LNCAP (cell line): ENCODE data around the gene SH3GL2.

Experiments
- TF ChIP-seq, protein P1 (sequence below): fragments of 450-650 bp; IDR thresholded peaks from 2 replicates; pipeline ENCODE4 v1.5.1; 2017; ENCODE audit warnings: mild to moderate bottlenecking

The SH3GL2 gene

DNA sequence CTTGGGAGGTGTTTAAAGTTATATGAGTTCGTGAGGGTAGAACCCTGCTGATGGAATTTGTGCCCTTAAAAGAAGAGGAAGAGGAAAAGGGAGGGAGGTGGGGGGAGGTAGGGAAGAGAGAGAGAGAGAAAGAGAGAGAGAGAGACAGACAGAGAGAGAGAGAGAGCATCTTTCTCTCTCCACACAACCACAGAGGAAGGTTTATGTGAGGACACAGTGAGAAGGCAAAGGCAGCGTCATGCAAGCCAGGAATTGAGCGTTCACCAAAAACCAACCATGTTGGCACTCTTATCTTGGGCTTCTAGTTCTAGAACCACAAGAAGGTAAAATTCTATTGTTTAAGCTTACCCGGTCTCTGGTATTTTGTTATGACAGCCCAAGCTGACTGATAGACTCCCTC, 152.4 kb downstream of the SH3GL2 start:
- TF ChIP-seq, protein P1, sequence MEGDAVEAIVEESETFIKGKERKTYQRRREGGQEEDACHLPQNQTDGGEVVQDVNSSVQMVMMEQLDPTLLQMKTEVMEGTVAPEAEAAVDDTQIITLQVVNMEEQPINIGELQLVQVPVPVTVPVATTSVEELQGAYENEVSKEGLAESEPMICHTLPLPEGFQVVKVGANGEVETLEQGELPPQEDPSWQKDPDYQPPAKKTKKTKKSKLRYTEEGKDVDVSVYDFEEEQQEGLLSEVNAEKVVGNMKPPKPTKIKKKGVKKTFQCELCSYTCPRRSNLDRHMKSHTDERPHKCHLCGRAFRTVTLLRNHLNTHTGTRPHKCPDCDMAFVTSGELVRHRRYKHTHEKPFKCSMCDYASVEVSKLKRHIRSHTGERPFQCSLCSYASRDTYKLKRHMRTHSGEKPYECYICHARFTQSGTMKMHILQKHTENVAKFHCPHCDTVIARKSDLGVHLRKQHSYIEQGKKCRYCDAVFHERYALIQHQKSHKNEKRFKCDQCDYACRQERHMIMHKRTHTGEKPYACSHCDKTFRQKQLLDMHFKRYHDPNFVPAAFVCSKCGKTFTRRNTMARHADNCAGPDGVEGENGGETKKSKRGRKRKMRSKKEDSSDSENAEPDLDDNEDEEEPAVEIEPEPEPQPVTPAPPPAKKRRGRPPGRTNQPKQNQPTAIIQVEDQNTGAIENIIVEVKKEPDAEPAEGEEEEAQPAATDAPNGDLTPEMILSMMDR: no peak

DNA sequence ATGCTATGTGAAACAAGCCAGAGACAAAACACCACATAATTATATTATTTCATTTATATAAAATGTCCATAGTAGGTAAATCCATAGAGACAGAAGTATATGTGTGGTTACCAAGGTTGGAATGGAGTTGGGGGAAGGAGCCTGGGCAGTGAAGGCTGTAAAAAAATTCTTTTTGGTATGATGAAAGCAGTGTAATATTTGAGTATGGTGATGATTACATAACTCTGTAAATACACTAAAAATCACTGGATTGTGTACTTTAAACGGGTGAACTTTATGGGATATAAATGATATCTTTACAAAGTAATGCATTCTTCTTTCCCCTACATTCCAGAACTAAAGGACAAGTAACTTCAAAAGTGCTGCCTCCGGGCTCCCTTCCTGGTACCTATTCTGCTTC, 155.8 kb downstream of the SH3GL2 start:
- TF ChIP-seq, protein P1: no peak

DNA sequence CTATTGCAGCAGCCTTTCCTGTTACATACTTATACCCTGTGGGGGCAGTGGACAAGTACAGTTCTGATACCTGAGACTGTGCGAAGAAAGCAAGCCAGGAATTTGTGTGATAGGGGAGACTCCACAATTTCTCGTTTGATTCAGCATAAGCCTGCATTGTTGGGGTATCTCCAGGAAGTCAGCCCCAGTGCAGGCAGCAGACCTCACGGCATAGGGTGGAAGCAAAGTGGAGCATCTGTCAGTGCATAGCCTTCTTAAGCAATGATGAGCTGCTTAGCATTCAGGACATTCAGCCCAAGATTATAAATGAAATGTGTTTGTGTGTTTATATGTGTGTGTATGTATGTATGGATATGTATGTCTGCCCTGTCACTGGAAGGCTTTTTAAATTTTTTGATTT, 157.0 kb downstream of the SH3GL2 start:
- TF ChIP-seq, protein P1: no peak

DNA sequence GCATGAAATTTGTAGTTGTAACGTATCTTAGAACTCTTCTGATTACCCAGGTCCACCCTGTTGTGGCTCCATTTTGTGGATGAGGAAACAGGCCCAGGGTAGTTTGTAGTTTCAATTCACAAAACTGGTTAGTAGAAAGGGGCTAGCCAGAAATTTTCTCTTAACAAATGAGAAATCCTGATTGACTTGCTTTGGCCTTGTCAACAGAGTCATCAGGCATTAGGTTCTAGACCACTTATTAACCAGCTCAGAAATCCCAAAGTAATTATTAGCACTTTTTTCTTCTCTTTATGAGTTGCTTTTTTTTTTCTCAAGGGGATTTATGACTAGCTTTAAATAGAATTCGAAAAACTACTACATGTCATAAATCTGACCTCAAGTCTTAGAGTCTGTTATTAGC, 160.2 kb downstream of the SH3GL2 start:
- TF ChIP-seq, protein P1: no peak

DNA sequence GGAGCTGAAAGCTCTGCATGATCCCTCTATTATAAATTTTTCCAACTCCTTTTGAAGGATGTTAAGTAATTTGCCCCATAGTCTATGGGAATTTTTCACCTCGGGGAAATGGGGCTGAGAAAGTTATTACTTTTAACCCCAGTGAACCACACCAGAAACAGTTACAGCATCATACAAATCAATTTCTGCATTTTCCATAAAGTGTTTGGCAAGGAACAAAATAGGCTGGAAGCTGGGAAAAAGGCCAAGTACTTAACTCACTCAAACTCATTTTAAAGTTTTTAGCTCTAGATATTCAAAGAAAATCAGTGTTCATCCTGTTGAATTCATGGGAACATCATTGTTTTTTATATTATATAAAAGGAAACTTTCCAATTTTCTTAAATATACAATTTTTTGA, 160.9 kb downstream of the SH3GL2 start:
- TF ChIP-seq, protein P1: no peak

DNA sequence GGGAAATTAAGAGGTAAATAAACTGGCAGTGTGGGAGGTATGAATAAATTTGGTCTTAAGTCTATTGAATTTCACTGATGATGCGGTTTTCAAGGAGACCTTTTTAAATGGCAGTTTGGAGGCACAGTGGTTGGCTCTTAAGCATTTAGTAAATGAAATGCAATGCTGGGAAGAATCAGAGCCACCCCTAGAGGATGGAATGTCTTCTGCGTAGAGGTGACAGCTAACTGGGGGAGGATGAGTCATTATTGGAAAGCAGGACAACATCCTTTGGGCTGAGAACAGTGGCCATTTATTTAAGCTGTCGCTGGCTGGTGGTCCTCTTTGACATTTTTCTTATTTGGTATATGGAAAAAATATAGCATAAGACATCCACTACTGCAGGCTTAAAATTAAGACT, 163.2 kb downstream of the SH3GL2 start:
- TF ChIP-seq, protein P1: no peak

DNA sequence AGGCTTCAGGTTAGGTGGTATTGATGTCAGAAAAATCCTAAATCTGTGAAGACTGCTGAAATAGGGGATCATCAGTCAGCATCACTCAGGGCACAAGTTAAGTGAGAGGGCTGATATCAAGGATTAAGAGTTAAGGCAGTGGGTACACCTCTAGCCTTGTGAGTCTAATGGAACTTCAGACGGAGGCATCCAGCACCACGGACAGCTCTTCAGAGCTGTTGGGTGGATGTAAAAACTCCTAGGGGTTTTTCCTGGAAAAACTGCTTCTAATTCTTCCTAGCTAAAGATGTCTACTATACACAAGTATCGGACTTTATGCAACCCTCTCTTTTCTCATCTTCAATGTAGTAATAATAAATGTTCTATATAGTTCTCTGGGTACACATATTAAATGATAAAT, 165.9 kb downstream of the SH3GL2 start:
- TF ChIP-seq, protein P1: no peak

DNA sequence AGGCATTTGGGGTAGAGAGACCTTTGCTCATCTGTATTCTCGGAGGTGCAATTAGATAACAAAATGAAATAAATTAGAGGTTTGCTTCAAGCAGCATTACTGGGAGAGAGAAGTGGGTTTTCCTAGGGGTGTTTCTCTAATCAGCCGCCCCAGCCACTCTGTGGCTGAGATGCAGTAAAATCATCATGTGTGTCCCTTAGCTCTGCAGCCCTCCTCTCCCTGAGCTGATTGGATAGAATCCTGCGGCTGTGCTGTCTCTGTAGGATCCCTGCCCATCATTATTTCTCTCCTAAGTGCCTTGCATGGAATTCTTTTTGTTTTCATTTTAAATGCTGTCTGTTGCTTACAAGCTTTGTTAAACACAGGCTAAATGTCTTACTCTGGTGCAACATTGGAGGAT, 171.4 kb downstream of the SH3GL2 start:
- TF ChIP-seq, protein P1: no peak
